Prostate gland (tissue), 2 donors: ENCODE measurements around the gene MGAT5. TPM values are rescaled to one million over a fixed set of nuclear protein-coding genes. Genes with fewer than 3 reads are reported as not detected.

Source experiments
- DNase-seq: peaks from one replicate; pipeline ENCODE4 v3.0.0-alpha.2; 2019; ENCODE audit warnings: low spot score
- H3K27ac ChIP-seq, 2 donors: fragments of 200-600 bp; sonication (generic); 2 replicates each; pipeline ENCODE4 v1.5.1; 2017 to 2019
- H3K27me3 ChIP-seq: fragments of 200-600 bp; sonication (generic); replicated peaks from 2 replicates; pipeline ENCODE4 v1.5.1; 2019; ENCODE audit not compliant: insufficient read depth
- H3K36me3 ChIP-seq, 2 donors: fragments of 200-600 bp; sonication (generic); 1 replicate in 1 of 2; 2 replicates in 1 of 2; pipeline versions ENCODE4 v1.5.1 to v1.8.1; 2017 to 2019
- H3K4me1 ChIP-seq: fragments of 200-600 bp; sonication (generic); replicated peaks from 2 replicates; pipeline ENCODE4 v1.5.1; 2019
- H3K4me3 ChIP-seq, 2 donors: fragments of 200-600 bp; sonication (generic); 2 replicates each; pipeline ENCODE4 v1.5.1; 2017 to 2019
- H3K9me3 ChIP-seq: fragments of 200-600 bp; sonication (generic); 2 replicates; pipeline ENCODE4 v1.5.1; 2017
- CTCF ChIP-seq, 4 experiments: fragments of 200-600 bp in 2 of 4; fragments of 450-650 bp in 2 of 4; sonication (generic) in 2 of 4; IDR thresholded peaks; 1 replicate in 3 of 4; 2 replicates in 1 of 4; pipeline ENCODE4 v1.5.1; 2016 to 2019; ENCODE audit warnings: antibody characterized with exemption in 4 of 4, mild to moderate bottlenecking in 2 of 4, moderate library complexity in 2 of 4
- POLR2A ChIP-seq: fragments of 450-650 bp; IDR thresholded peaks from one replicate; pipeline ENCODE4 v1.6.1; 2016; ENCODE audit warnings: antibody characterized with exemption, mild to moderate bottlenecking
- POLR2AphosphoS5 ChIP-seq: sonication (generic); formaldehyde crosslinking; IDR thresholded peaks from one replicate; pipeline ENCODE4 v1.6.1; 2017; ENCODE audit warnings: antibody characterized with exemption
- WGBS: methylation state at CpG from one replicate; pipeline ENCODE4 v1.1.5; 2018; 5-methylcytosine and 5-hydroxymethylcytosine counted together
- intact Hi-C: fragments of 100-400 bp; cut with DNase I; formaldehyde crosslinking; loops from one replicate; pipeline ENCODE4 v1.14.2; 2022
- total RNA-seq, 2 donors: library from RNA; depleted of rRNA; stranded (reverse); fragments of >200 nt; gene quantifications; one replicate each; pipeline ENCODE4 v1.1.0, GENCODE V29; 2016

Gene MGAT5
- total RNA-seq, 2 donors from 2014 or later, result 20.1 to 83.2 TPM

DNA sequence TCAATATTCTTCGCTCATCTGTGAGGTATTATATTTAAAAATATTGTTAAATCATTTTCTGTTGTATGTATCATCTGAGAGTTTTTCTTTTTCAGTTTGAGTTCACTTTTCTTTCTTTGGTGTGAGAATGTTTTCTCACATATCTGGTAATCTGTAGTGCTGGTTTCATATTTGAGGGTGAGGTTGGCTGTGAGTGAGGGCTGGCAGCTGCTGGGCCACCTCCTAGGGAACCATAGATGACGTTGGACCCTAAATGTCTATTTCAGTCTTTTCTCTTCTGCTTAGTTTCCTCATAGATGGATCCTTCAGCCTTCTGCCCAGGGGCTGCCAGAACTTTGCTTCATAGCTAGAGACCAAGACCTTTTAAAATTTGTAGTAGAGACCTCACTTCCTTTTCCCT is 33.5 kb downstream of the MGAT5 start:
- H3K36me3 ChIP-seq, result no peaks in the 10 kb centered on the region
- intact Hi-C loops, result no loop called here
- H3K9me3 ChIP-seq, result no peaks in the 10 kb centered on the region
- 90% methylated on average over 2 of the region's 2 CpGs for WGBS
- no peak for TF ChIP-seq POLR2AphosphoS5
- no peak for TF ChIP-seq POLR2A
- TF ChIP-seq CTCF (IDR thresholded peaks at IDR 0.05), result no peak
- H3K27me3 ChIP-seq, result no peaks in the 10 kb centered on the region
- no peak overlapping the region for H3K4me3 ChIP-seq
- DNase-seq, result no peak
- H3K4me1 ChIP-seq, result no peaks in the 10 kb centered on the region
- no peak overlapping the region for H3K27ac ChIP-seq

DNA sequence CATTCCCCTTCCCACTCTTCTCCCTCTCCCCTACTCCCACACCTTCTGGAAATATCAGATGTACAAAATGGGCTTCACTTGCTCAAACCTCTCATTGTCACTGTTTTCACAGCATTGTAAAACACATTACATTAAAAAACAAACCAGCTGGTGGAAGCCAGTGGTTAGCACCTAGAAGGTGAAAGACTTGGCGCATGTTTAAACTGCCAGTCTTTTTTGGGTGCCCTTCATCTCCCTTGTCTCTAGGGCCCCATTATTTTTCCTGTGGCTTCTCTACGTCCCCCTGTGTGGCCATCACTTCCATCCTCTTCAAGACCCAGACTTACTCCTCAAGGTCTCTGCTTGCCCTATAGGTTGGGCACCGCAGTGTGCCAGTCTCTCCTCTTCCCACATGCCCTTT is 34.9 kb downstream of the MGAT5 start:
- no peaks in the 10 kb centered on the region for H3K4me1 ChIP-seq
- H3K27ac ChIP-seq, result no peak overlapping the region
- no peaks in the 10 kb centered on the region for H3K9me3 ChIP-seq
- H3K36me3 ChIP-seq, result no peaks in the 10 kb centered on the region
- no peak overlapping the region for H3K4me3 ChIP-seq
- no peaks in the 10 kb centered on the region for H3K27me3 ChIP-seq
- intact Hi-C loops, result no loop called here
- no peak for DNase-seq
- 97% methylated on average over 3 of the region's 3 CpGs for WGBS
- no peak for TF ChIP-seq POLR2A
- TF ChIP-seq CTCF (IDR thresholded peaks at IDR 0.05), result no peak
- no peak for TF ChIP-seq POLR2AphosphoS5

DNA sequence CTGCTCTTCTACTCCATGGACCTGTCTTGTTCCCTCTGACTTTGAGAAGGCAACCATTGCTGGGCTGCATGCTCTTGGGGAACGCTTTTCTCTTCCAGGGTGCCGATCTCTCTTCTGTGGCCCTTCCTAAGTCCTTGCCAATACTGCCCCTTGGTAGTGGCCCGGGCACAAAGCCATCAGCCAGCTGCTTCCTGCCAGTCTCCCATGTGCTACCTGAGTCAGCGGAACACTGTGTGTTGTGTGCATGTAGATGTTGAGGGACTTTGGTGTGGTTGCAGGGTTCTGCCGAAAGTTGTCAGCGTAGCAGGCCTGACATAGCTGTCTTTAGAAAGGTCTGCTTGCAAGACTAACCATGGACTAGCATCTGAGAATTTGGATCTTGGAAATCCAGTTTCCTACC is 35.4 kb downstream of the MGAT5 start:
- H3K4me1 ChIP-seq, result no peaks in the 10 kb centered on the region

GRCh38 chr2:134290358-134290757 is 36.5 kb downstream of the MGAT5 start:
- no peaks in the 10 kb centered on the region for H3K9me3 ChIP-seq
- H3K27ac ChIP-seq, result no peak overlapping the region
- TF ChIP-seq CTCF (IDR thresholded peaks at IDR 0.05) (no peak), POLR2A (no peak), POLR2AphosphoS5 (no peak)
- no peaks in the 10 kb centered on the region for H3K4me1 ChIP-seq
- intact Hi-C loops, result no loop called here
- H3K27me3 ChIP-seq, result no peaks in the 10 kb centered on the region
- no peak for DNase-seq
- no peak overlapping the region for H3K4me3 ChIP-seq
- H3K36me3 ChIP-seq, result no peaks in the 10 kb centered on the region

More for the DNA sequence above, 35.4 kb downstream of the MGAT5 start:
- Histone ChIP-seq H3K4me3 (no peak overlapping the region), H3K36me3 (no peaks in the 10 kb centered on the region), H3K27me3 (no peaks in the 10 kb centered on the region), H3K27ac (no peak overlapping the region), H3K9me3 (no peaks in the 10 kb centered on the region)
- intact Hi-C loops, result no loop called here
- no peak for TF ChIP-seq POLR2A
- no peak for TF ChIP-seq CTCF (IDR thresholded peaks at IDR 0.05)
- TF ChIP-seq POLR2AphosphoS5, result no peak
- DNase-seq, result no peak
- WGBS, result 99% methylated on average over 6 of the region's 6 CpGs

DNA sequence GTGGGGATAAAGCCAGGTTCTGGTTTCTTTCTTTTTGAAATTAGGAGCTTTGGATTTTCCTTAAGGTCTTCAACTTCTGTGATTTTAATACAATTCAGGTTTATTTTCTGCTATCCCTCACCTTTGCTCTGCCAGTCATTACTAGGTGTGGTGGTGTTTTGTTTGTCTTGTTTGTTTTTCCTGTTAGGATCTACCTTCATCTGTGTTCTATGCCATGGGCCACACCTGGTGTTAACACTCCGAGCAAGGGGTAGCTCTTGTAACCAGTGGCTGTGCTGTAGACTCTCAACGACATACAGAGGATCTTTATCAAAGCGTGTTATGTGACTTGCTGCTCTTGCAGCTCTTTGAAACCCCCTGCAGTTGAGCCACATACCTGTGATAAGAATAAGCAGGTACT is 38.6 kb downstream of the MGAT5 start:
- no peak overlapping the region for H3K4me3 ChIP-seq

More for the DNA sequence above, 38.6 kb downstream of the MGAT5 start:
- no peaks in the 10 kb centered on the region for H3K9me3 ChIP-seq
- no peak for DNase-seq
- WGBS, result 94% methylated on average over 3 of the region's 3 CpGs
- intact Hi-C loops, result no loop called here
- no peaks in the 10 kb centered on the region for H3K4me1 ChIP-seq
- TF ChIP-seq CTCF (IDR thresholded peaks at IDR 0.05) (no peak), POLR2A (no peak), POLR2AphosphoS5 (no peak)
- H3K27me3 ChIP-seq, result no peaks in the 10 kb centered on the region
- no peaks in the 10 kb centered on the region for H3K36me3 ChIP-seq
- no peak overlapping the region for H3K27ac ChIP-seq
